ENCODE measurements around the gene PTBP3.

PTBP3 gene

GRCh38 chr9:112332674-112332976, 794 bp downstream of the PTBP3 start:
- TF ChIP-seq EZH2 (optimal IDR thresholded peaks at IDR 0.05; ENCODE audit: low read depth, low read length) (no peak), CTCF (IDR thresholded peaks at IDR 0.05; ENCODE audit: low read length) (no peak), EZH2phosphoT487 (IDR thresholded peaks at IDR 0.05; ENCODE audit: low read length) (no peak)
- H3K9me2 ChIP-seq (replicated peaks; ENCODE audit: insufficient read depth, low read length) = no peaks in the 10 kb centered on the region
- peak overlapping the region; percentile 91 for H2AFZ ChIP-seq (ENCODE audit: low read length)
- H3K27ac ChIP-seq (ENCODE audit: low read length) = peak overlapping the region; percentile 81; the same call in 1 of the 2 replicates
- H3K4me3 ChIP-seq (ENCODE audit: low read length) = peak overlapping the region; percentile 80
- H3K79me2 ChIP-seq (ENCODE audit: low read length) = peaks cover 51% of the 10 kb centered on the region
- peak overlapping the region; percentile 72 for H3K4me2 ChIP-seq (ENCODE audit: low read depth, low read length)
- H4K20me1 ChIP-seq (ENCODE audit: insufficient read depth, low read length) = no peaks in the 10 kb centered on the region
- no peaks in the 10 kb centered on the region for H3K36me3 ChIP-seq (replicated peaks; ENCODE audit: insufficient read depth, low read length)
- H3F3A ChIP-seq (ENCODE audit: insufficient read depth, low read length) = peaks cover 17% of the 10 kb centered on the region
- DNase-seq = no peak
- no peaks in the 10 kb centered on the region for H3K27me3 ChIP-seq (replicated peaks; ENCODE audit: insufficient read depth, low read length)
- H3K9me3 ChIP-seq (replicated peaks; ENCODE audit: insufficient read depth, low read length) = no peaks in the 10 kb centered on the region
- H3K4me1 ChIP-seq (ENCODE audit: low read length) = peaks cover 9% of the 10 kb centered on the region
- peak overlapping the region; percentile 86 for H3K9ac ChIP-seq (ENCODE audit: low read length)

GRCh38 chr9:112332214-112332613, 1.2 kb downstream of the PTBP3 start:
- H3K27ac ChIP-seq (ENCODE audit: low read length) = peak overlapping the region; percentile 81; the same call in 1 of the 2 replicates

GRCh38 chr9:112331674-112331952, 1.8 kb downstream of the PTBP3 start:
- Histone ChIP-seq H3K79me2 (ENCODE audit: low read length) (peaks cover 61% of the 10 kb centered on the region), H3K27me3 (replicated peaks; ENCODE audit: insufficient read depth, low read length) (no peaks in the 10 kb centered on the region), H3K9ac (ENCODE audit: low read length) (no peak overlapping the region; the same call in 1 of the 2 replicates), H3K4me1 (ENCODE audit: low read length) (peaks cover 9% of the 10 kb centered on the region), H4K20me1 (ENCODE audit: insufficient read depth, low read length) (no peaks in the 10 kb centered on the region), H3K9me2 (replicated peaks; ENCODE audit: insufficient read depth, low read length) (no peaks in the 10 kb centered on the region), H2AFZ (ENCODE audit: low read length) (no peak overlapping the region), H3K27ac (ENCODE audit: low read length) (no peak overlapping the region), H3K36me3 (replicated peaks; ENCODE audit: insufficient read depth, low read length) (no peaks in the 10 kb centered on the region), H3K4me3 (ENCODE audit: low read length) (peak overlapping the region; percentile 8), H3K4me2 (ENCODE audit: low read depth, low read length) (peak overlapping the region; percentile 72), H3F3A (ENCODE audit: insufficient read depth, low read length) (peaks cover 17% of the 10 kb centered on the region), H3K9me3 (replicated peaks; ENCODE audit: insufficient read depth, low read length) (no peaks in the 10 kb centered on the region)
- DNase-seq = no peak
- no peak for TF ChIP-seq EZH2phosphoT487 (IDR thresholded peaks at IDR 0.05; ENCODE audit: low read length)
- no peak for TF ChIP-seq CTCF (IDR thresholded peaks at IDR 0.05; ENCODE audit: low read length)
- TF ChIP-seq EZH2 (optimal IDR thresholded peaks at IDR 0.05; ENCODE audit: low read depth, low read length) = no peak

More at GRCh38 chr9:112332214-112332613, 1.2 kb downstream of the PTBP3 start:
- Histone ChIP-seq H3K4me2 (ENCODE audit: low read depth, low read length) (peak overlapping the region; percentile 72), H3K36me3 (replicated peaks; ENCODE audit: insufficient read depth, low read length) (no peaks in the 10 kb centered on the region), H3K4me3 (ENCODE audit: low read length) (peak overlapping the region; percentile 80), H3K79me2 (ENCODE audit: low read length) (peaks cover 55% of the 10 kb centered on the region), H3F3A (ENCODE audit: insufficient read depth, low read length) (peaks cover 17% of the 10 kb centered on the region), H2AFZ (ENCODE audit: low read length) (peak overlapping the region; percentile 91), H3K9me3 (replicated peaks; ENCODE audit: insufficient read depth, low read length) (no peaks in the 10 kb centered on the region), H4K20me1 (ENCODE audit: insufficient read depth, low read length) (no peaks in the 10 kb centered on the region), H3K27me3 (replicated peaks; ENCODE audit: insufficient read depth, low read length) (no peaks in the 10 kb centered on the region), H3K9ac (ENCODE audit: low read length) (peak overlapping the region; percentile 86), H3K9me2 (replicated peaks; ENCODE audit: insufficient read depth, low read length) (no peaks in the 10 kb centered on the region), H3K4me1 (ENCODE audit: low read length) (peaks cover 9% of the 10 kb centered on the region)
- DNase-seq = no peak
- TF ChIP-seq CTCF (IDR thresholded peaks at IDR 0.05; ENCODE audit: low read length) (no peak), EZH2 (optimal IDR thresholded peaks at IDR 0.05; ENCODE audit: low read depth, low read length) (no peak), EZH2phosphoT487 (IDR thresholded peaks at IDR 0.05; ENCODE audit: low read length) (no peak)

All from MM.1S (cell line).